ENCODE results near the gene GSDMA.
A peak's percentile ranks its signal among the peaks of the same experiment; 100 is the strongest.

GSDMA gene

DNA sequence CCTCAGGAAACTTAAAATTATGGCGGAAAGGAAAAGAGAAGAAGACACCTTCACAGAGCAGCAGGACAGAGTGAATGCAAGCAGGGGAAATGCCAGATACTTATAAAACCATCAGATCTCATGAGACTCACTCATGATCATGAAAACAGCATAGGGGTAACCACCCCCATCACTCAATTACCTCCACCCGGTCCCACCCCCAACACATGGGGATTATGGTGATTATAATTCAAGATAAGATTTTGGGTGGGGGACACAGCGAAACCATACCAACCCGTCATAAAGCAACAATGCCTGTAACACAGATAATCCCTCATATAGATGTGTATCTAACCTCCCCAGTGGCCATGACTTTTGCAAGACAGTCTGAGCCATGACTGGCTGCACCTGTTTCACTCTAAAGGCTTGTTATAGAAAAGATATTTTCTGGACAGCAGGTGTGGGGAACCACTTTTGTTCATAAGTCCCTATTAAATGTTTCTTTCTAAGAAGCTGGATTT lies 7.0 kb upstream of the GSDMA start:
- intact Hi-C loops (cut with micrococcal nuclease), result no loop called here
- H3K27ac Mint-ChIP-seq, result no peak overlapping the region
- H3K9me3 Mint-ChIP-seq, result no peaks in the 10 kb centered on the region
- H3K27me3 Mint-ChIP-seq, result peaks cover 18% of the 10 kb centered on the region
- H3K4me3 Mint-ChIP-seq, result no peak overlapping the region
- H3K36me3 Mint-ChIP-seq (ENCODE audit: low read depth), result no peaks in the 10 kb centered on the region
- peaks cover 56% of the 10 kb centered on the region for H3K4me1 Mint-ChIP-seq (ENCODE audit: low read depth)

- intact Hi-C loops (cut with micrococcal nuclease), result no loop called here
- H3K9me3 Mint-ChIP-seq, result no peaks in the 10 kb centered on the region
- no peak overlapping the region for H3K4me3 Mint-ChIP-seq
- no peaks in the 10 kb centered on the region for H3K36me3 Mint-ChIP-seq (ENCODE audit: low read depth)
- peak overlapping the region; percentile 87 for H3K27ac Mint-ChIP-seq
- H3K4me1 Mint-ChIP-seq (ENCODE audit: low read depth), result peaks cover 52% of the 10 kb centered on the region
- peaks cover 12% of the 10 kb centered on the region for H3K27me3 Mint-ChIP-seq
Measured at GRCh38 chr17:39960524-39961041, 2.2 kb upstream of the GSDMA start.

DNA sequence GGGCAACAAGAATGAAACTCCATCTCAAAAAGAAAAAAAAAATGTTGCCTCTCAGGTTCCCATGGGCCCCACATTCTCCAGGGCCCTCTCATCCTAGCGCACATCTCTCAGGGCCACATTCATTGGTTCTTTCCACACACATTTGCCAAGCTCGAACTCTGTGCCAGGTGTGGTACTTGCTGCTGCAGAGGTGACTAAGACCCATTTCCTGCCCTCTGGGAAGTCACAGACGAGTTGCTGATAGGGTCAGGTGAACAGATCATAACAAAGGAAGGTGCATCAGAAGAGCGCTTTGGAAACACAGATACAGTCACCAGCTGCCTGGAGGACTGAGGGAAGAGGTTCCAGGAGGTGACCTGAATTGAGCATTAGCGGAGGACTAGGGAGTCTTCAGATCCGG lies 1.0 kb downstream of the GSDMA start:
- H3K27ac Mint-ChIP-seq, result peak overlapping the region; percentile 10
- no peaks in the 10 kb centered on the region for H3K9me3 Mint-ChIP-seq
- H3K4me1 Mint-ChIP-seq (ENCODE audit: low read depth), result peaks cover 72% of the 10 kb centered on the region
- peaks cover 8% of the 10 kb centered on the region for H3K27me3 Mint-ChIP-seq
- no peak overlapping the region for H3K4me3 Mint-ChIP-seq
- H3K36me3 Mint-ChIP-seq (ENCODE audit: low read depth), result no peaks in the 10 kb centered on the region
- intact Hi-C loops (cut with micrococcal nuclease), result no loop called here

DNA sequence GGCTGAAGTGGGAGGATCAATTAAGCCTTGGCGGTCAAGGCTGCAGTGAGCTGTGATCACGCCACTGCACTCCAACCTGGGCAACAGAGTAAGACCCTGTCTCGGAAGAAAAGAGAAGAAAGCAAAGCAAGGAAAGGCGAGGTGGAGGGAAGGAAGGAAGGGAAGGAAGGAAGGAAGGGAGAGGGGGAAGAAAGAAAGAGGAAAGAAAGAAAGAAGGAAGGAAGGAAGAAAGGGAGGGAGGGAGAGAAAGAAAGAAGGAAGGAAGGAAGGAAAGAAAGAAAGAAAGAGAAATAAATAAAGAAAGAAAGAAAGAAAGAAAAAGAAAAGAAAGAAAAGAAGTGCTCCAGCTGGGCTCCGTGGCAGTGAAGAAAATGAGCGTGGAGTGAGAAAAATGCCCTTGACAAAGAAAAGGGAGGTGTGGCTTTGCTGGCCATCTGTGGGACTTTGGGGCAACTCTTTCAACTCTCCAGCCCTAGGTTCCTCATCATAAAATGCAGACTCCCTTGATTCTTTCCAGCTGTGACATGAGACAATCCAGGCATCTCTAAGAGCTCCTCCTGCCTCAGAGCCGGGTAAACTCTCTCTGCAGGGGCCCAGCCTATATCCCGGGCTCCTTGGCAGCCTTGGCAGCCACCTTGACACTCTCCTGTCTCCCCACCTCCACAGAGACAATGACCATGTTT lies 2.4 kb downstream of the GSDMA start:
- peak overlapping the region; percentile 11 for H3K4me3 Mint-ChIP-seq
- peaks cover 10% of the 10 kb centered on the region for H3K27me3 Mint-ChIP-seq
- H3K27ac Mint-ChIP-seq, result peak overlapping the region; percentile 91
- H3K4me1 Mint-ChIP-seq (ENCODE audit: low read depth), result peaks cover 75% of the 10 kb centered on the region
- intact Hi-C loops (cut with micrococcal nuclease), result no loop called here
- no peaks in the 10 kb centered on the region for H3K36me3 Mint-ChIP-seq (ENCODE audit: low read depth)
- no peaks in the 10 kb centered on the region for H3K9me3 Mint-ChIP-seq

GRCh38 chr17:39966771-39967170 lies 4.0 kb downstream of the GSDMA start:
- H3K4me1 Mint-ChIP-seq (ENCODE audit: low read depth), result peaks cover 81% of the 10 kb centered on the region
- no peaks in the 10 kb centered on the region for H3K9me3 Mint-ChIP-seq
- peaks cover 14% of the 10 kb centered on the region for H3K27me3 Mint-ChIP-seq
- intact Hi-C loops (cut with micrococcal nuclease), result no loop called here
- peak overlapping the region; percentile 91 for H3K27ac Mint-ChIP-seq
- H3K36me3 Mint-ChIP-seq (ENCODE audit: low read depth), result no peaks in the 10 kb centered on the region
- no peak overlapping the region for H3K4me3 Mint-ChIP-seq

GRCh38 chr17:39968761-39969160 lies 6.0 kb downstream of the GSDMA start:
- H3K36me3 Mint-ChIP-seq (ENCODE audit: low read depth), result no peaks in the 10 kb centered on the region
- H3K9me3 Mint-ChIP-seq, result no peaks in the 10 kb centered on the region
- peaks cover 12% of the 10 kb centered on the region for H3K27me3 Mint-ChIP-seq
- no peak overlapping the region for H3K4me3 Mint-ChIP-seq
- intact Hi-C loops (cut with micrococcal nuclease), result no loop called here
- H3K4me1 Mint-ChIP-seq (ENCODE audit: low read depth), result peaks cover 84% of the 10 kb centered on the region
- H3K27ac Mint-ChIP-seq, result peak overlapping the region; percentile 91

DNA sequence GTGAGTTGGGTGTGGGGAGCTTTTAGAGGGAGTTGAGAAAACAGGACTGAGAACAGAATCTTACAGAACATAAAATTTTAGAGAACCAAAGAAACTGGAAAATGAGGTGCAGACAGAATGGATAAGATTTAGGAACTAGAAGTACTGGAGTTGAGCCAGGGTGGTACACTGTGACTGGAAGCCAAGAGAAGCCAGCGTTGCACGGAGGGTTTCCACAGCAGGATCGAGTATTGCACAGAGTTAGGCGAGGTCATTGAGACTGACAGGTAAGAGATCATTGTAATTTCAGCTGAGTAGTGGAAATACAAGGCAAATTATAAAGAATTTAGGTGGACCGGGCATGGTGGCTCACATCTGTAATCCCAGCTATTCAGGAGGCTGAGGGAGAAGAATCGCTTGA lies 6.6 kb downstream of the GSDMA start:
- peak overlapping the region; percentile 91 for H3K27ac Mint-ChIP-seq
- peaks cover 86% of the 10 kb centered on the region for H3K4me1 Mint-ChIP-seq (ENCODE audit: low read depth)
- H3K27me3 Mint-ChIP-seq, result peaks cover 10% of the 10 kb centered on the region

DNA sequence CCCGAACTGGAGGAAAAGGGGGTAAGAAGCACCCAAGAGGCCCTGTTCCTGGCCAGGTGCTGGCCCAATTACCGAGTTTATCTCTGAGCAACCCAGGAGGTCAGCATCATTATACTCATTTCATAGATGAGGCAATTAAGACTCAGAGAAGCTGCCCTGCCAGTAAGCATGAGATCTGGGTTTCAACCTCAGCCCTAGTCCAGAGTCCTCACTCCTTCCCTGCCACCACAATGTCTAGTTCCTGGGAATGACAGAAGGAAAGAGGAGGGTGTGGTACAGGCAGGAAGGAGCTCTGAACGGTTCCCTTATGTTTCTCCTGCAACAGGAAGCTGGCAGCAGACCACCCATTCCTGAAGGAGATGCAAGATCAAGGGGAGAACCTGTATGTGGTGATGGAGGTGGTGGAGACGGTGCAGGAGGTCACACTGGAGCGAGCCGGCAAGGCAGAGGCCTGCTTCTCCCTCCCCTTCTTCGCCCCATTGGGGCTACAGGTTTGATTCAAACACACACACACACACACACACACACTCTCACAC lies 7.4 kb downstream of the GSDMA start:
- intact Hi-C loops (cut with micrococcal nuclease), result no loop called here
- Mint-ChIP-seq H3K9me3 (no peaks in the 10 kb centered on the region), H3K4me1 (ENCODE audit: low read depth) (peaks cover 82% of the 10 kb centered on the region), H3K36me3 (ENCODE audit: low read depth) (no peaks in the 10 kb centered on the region), H3K4me3 (no peak overlapping the region), H3K27ac (peak overlapping the region; percentile 91), H3K27me3 (peaks cover 10% of the 10 kb centered on the region)

More for the DNA sequence above, 6.6 kb downstream of the GSDMA start:
- Mint-ChIP-seq H3K36me3 (ENCODE audit: low read depth) (no peaks in the 10 kb centered on the region), H3K4me3 (no peak overlapping the region), H3K9me3 (no peaks in the 10 kb centered on the region)
- intact Hi-C loops (cut with micrococcal nuclease), result no loop called here

DNA sequence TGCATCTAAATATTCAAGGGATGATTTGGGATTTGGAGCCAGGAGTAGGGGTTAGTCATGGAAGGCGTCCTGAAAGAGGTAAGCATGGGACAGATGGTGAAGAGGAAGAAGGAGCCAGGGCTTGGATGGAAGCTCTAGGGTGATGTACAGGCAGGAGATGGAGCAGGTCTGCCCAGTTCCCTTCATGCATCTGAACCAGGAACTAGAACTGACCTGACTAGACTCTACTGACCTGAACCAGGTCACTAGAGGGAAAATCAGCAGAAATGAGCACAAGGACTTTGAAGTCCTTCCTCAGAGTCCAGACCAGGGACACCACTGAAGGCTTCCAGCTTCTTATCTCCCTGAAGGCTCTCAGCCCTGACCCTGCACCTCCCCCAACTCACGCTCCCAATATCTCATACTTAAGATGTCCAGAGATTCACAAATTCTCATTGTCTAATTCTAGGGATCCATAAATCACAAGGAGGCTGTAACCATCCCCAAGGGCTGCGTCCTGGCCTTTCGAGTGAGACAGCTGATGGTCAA lies 8.3 kb downstream of the GSDMA start:
- peaks cover 76% of the 10 kb centered on the region for H3K4me1 Mint-ChIP-seq (ENCODE audit: low read depth)
- no peaks in the 10 kb centered on the region for H3K36me3 Mint-ChIP-seq (ENCODE audit: low read depth)
- no peaks in the 10 kb centered on the region for H3K9me3 Mint-ChIP-seq
- intact Hi-C loops (cut with micrococcal nuclease), result no loop called here
- peaks cover 13% of the 10 kb centered on the region for H3K27me3 Mint-ChIP-seq
- H3K27ac Mint-ChIP-seq, result peak overlapping the region; percentile 91
- no peak overlapping the region for H3K4me3 Mint-ChIP-seq

- Mint-ChIP-seq H3K36me3 (ENCODE audit: low read depth) (no peaks in the 10 kb centered on the region), H3K4me1 (ENCODE audit: low read depth) (peaks cover 65% of the 10 kb centered on the region), H3K27me3 (peaks cover 14% of the 10 kb centered on the region), H3K9me3 (no peaks in the 10 kb centered on the region), H3K4me3 (peak overlapping the region; percentile 44), H3K27ac (peak overlapping the region; percentile 91)
- intact Hi-C loops (cut with micrococcal nuclease), result loop anchor here (1.0 kb wide), 1 partner anchor 8 kb away; the partner anchor contains the start of gene PSMD3
Measured at GRCh38 chr17:39972271-39972670, 9.5 kb downstream of the GSDMA start.

DNA sequence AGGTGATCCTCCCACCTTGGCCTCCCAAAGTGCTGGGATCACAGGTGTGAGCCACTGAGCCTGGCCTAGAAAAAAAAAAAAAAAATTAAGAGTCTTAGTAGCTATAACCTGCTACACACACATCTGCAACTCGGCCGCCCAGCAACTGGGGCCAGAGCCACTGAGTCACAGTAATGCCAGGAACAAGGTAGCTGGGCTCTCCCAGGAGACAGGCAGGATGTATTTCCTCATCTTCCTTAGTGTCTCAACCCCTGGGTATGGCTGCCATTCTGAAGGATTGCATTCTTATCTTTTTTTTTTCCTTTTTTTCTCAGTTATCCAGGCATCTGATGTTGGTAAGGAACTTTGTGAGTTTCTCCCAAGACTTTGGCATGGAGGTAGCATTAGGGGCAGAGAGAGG lies 10.7 kb downstream of the GSDMA start:
- H3K36me3 Mint-ChIP-seq (ENCODE audit: low read depth), result no peaks in the 10 kb centered on the region
- H3K4me3 Mint-ChIP-seq, result no peak overlapping the region
- H3K4me1 Mint-ChIP-seq (ENCODE audit: low read depth), result peaks cover 59% of the 10 kb centered on the region
- peaks cover 14% of the 10 kb centered on the region for H3K27me3 Mint-ChIP-seq
- intact Hi-C loops (cut with micrococcal nuclease), result no loop called here
- no peaks in the 10 kb centered on the region for H3K9me3 Mint-ChIP-seq
- H3K27ac Mint-ChIP-seq, result peak overlapping the region; percentile 91

DNA sequence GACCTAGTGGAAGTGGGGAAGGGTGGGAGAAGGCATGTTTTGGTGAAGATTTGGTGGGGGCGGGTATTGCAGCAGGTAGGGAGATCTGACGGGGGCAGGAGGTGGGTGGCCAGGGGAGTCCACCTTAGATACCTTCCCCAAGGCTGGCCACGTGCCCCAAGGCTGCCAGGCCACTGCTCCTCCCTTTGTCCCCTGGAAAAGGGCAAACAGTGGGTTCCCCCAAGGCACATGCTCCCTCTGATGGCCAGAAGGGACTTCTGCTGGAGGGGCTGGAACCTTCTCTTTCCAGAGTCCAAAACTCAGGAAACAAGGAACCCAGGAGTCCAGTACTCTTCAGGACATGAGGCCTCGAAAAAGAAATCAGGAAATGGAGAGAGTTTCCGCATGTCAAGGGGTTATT lies 11.6 kb downstream of the GSDMA start:
- H3K4me1 Mint-ChIP-seq (ENCODE audit: low read depth), result peaks cover 57% of the 10 kb centered on the region
- intact Hi-C loops (cut with micrococcal nuclease), result no loop called here
- H3K4me3 Mint-ChIP-seq, result no peak overlapping the region
- H3K36me3 Mint-ChIP-seq (ENCODE audit: low read depth), result no peaks in the 10 kb centered on the region
- peaks cover 14% of the 10 kb centered on the region for H3K27me3 Mint-ChIP-seq
- H3K27ac Mint-ChIP-seq, result peak overlapping the region; percentile 91
- no peaks in the 10 kb centered on the region for H3K9me3 Mint-ChIP-seq

DNA sequence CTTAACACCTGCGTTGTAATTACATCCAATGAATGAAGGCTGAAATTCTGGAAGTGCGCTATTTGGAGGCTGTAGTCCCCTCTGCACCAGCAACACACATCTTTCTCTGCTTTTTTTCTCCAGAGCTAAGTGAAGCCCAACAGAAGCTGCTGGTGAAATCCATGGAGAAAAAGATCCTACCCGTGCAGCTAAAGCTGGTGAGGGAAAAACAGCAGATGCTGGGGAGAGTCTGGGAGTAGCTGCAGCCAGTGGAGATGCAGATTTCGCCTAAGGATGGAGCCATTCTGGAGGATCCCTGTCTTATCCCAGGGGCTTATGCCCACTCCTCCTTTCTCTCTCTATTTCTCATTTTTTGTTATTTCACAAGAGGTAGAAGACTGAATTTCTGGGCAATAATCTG lies 13.0 kb downstream of the GSDMA start:
- H3K36me3 Mint-ChIP-seq (ENCODE audit: low read depth), result peaks cover 8% of the 10 kb centered on the region
- no peak overlapping the region for H3K4me3 Mint-ChIP-seq
- peaks cover 10% of the 10 kb centered on the region for H3K27me3 Mint-ChIP-seq
- H3K4me1 Mint-ChIP-seq (ENCODE audit: low read depth), result peaks cover 52% of the 10 kb centered on the region
- H3K9me3 Mint-ChIP-seq, result no peaks in the 10 kb centered on the region
- no peak overlapping the region for H3K27ac Mint-ChIP-seq
- intact Hi-C loops (cut with micrococcal nuclease), result no loop called here

GRCh38 chr17:39979016-39979670 lies 16.3 kb downstream of the GSDMA start:
- H3K4me1 Mint-ChIP-seq (ENCODE audit: low read depth), result peaks cover 36% of the 10 kb centered on the region
- H3K36me3 Mint-ChIP-seq (ENCODE audit: low read depth), result peaks cover 28% of the 10 kb centered on the region
- H3K27ac Mint-ChIP-seq, result peak overlapping the region; percentile 99
- no peaks in the 10 kb centered on the region for H3K9me3 Mint-ChIP-seq
- intact Hi-C loops (cut with micrococcal nuclease), result no loop called here
- peak overlapping the region; percentile 14 for H3K4me3 Mint-ChIP-seq
- peaks cover 7% of the 10 kb centered on the region for H3K27me3 Mint-ChIP-seq
